DMS 273 treated with DMSO at 0.1 percent for 48 hours (cell line): Measurements from ENCODE around the gene PCED1B.

ENCODE experiments used
- DNase-seq: peaks from one replicate; lab custom pipeline; 2025; lab: John Stamatoyannopoulos, UW

Gene PCED1B

GRCh38 chr12:47067771-47068431 lies 11.5 kb upstream of the PCED1B start:
- no peak for DNase-seq

- DNase-seq: no peak
Observed at GRCh38 chr12:47068539-47068938, 10.9 kb upstream of the PCED1B start.

GRCh38 chr12:47070310-47070709 lies 9.1 kb upstream of the PCED1B start:
- DNase-seq: no peak

GRCh38 chr12:47071241-47071852 lies 8.1 kb upstream of the PCED1B start:
- DNase-seq: no peak

GRCh38 chr12:47073951-47074350 lies 5.5 kb upstream of the PCED1B start:
- no peak for DNase-seq

GRCh38 chr12:47074757-47075156 lies 4.7 kb upstream of the PCED1B start:
- DNase-seq: no peak

GRCh38 chr12:47075192-47076084 lies 4.0 kb upstream of the PCED1B start:
- DNase-seq: no peak

GRCh38 chr12:47077206-47078085 lies 2.0 kb upstream of the PCED1B start:
- DNase-seq: no peak

- DNase-seq: no peak
Observed at GRCh38 chr12:47078086-47078395, 1.4 kb upstream of the PCED1B start.

- DNase-seq: no peak
Observed at GRCh38 chr12:47078733-47079467, 521 bp upstream of the PCED1B start.

GRCh38 chr12:47079981-47080724 lies 732 bp downstream of the PCED1B start:
- DNase-seq: no peak

- DNase-seq: no peak
Observed at GRCh38 chr12:47080725-47081502, 1.5 kb downstream of the PCED1B start.

- DNase-seq: no peak
Observed at GRCh38 chr12:47082283-47082682, 2.9 kb downstream of the PCED1B start.

- DNase-seq: no peak
Observed at GRCh38 chr12:47082796-47083621, 3.6 kb downstream of the PCED1B start.

- no peak for DNase-seq
Observed at GRCh38 chr12:47084172-47084571, 4.8 kb downstream of the PCED1B start.

GRCh38 chr12:47085815-47086252 lies 6.4 kb downstream of the PCED1B start:
- DNase-seq: no peak

- DNase-seq: no peak
Observed at GRCh38 chr12:47087088-47087688, 7.8 kb downstream of the PCED1B start.
